KMS-11 (cell line): ENCODE results near the gene LTB.

Experiments
- H2AFZ ChIP-seq: fragments of 200-600 bp; sonication (generic); 2 replicates; pipeline ENCODE4 v1.6.1; 2016; ENCODE audit warnings: antibody characterized with exemption, mixed run types, low read depth
- H3K27ac ChIP-seq: fragments of 200-600 bp; sonication (generic); 2 replicates; pipeline ENCODE4 v1.6.1; 2016; ENCODE audit warnings: mild to moderate bottlenecking, mixed run types
- H3K27me3 ChIP-seq: fragments of 200-600 bp; sonication (generic); 2 replicates; pipeline ENCODE4 v1.6.1; 2017; ENCODE audit warnings: mild to moderate bottlenecking, low read depth, mixed run types, moderate library complexity; ENCODE audit not compliant: insufficient read depth
- H3K36me3 ChIP-seq: fragments of 200-600 bp; sonication (generic); 2 replicates; pipeline ENCODE4 v1.6.1; 2017; ENCODE audit warnings: mild to moderate bottlenecking, mixed run types; ENCODE audit not compliant: insufficient read depth
- H3K4me1 ChIP-seq: fragments of 200-600 bp; sonication (generic); 2 replicates; pipeline ENCODE4 v1.6.1; 2016; ENCODE audit warnings: mild to moderate bottlenecking, low read depth, mixed run types; ENCODE audit not compliant: poor library complexity, severe bottlenecking
- H3K4me2 ChIP-seq: fragments of 200-600 bp; sonication (generic); 2 replicates; pipeline ENCODE4 v1.7.0; 2016; ENCODE audit warnings: mild to moderate bottlenecking, mixed run types
- H3K4me3 ChIP-seq: fragments of 200-600 bp; sonication (generic); IDR thresholded peaks from 2 replicates; pipeline ENCODE4 v1.6.1; 2017; ENCODE audit warnings: low read depth, low read length, mixed read lengths; ENCODE audit not compliant: insufficient read depth
- H3K79me2 ChIP-seq: fragments of 200-600 bp; sonication (generic); 2 replicates; pipeline ENCODE4 v1.6.1; 2016; ENCODE audit warnings: low read depth, mixed run types; ENCODE audit not compliant: insufficient read depth
- H3K9ac ChIP-seq: fragments of 200-600 bp; sonication (generic); 2 replicates; pipeline ENCODE4 v1.6.1; 2016; ENCODE audit warnings: mild to moderate bottlenecking, mixed run types
- H4K20me1 ChIP-seq: fragments of 200-600 bp; sonication (generic); 2 replicates; pipeline ENCODE4 v1.6.1; 2016; ENCODE audit warnings: mild to moderate bottlenecking, mixed run types; ENCODE audit not compliant: insufficient read depth
- TF ChIP-seq, protein P1 (sequence below): fragments of 200-600 bp; sonication (generic); conservative IDR thresholded peaks from 2 replicates; pipeline ENCODE4 v1.6.1; 2017; ENCODE audit warnings: low read depth, mild to moderate bottlenecking, antibody characterized with exemption, low read length, moderate library complexity, mixed read lengths

Gene LTB

DNA sequence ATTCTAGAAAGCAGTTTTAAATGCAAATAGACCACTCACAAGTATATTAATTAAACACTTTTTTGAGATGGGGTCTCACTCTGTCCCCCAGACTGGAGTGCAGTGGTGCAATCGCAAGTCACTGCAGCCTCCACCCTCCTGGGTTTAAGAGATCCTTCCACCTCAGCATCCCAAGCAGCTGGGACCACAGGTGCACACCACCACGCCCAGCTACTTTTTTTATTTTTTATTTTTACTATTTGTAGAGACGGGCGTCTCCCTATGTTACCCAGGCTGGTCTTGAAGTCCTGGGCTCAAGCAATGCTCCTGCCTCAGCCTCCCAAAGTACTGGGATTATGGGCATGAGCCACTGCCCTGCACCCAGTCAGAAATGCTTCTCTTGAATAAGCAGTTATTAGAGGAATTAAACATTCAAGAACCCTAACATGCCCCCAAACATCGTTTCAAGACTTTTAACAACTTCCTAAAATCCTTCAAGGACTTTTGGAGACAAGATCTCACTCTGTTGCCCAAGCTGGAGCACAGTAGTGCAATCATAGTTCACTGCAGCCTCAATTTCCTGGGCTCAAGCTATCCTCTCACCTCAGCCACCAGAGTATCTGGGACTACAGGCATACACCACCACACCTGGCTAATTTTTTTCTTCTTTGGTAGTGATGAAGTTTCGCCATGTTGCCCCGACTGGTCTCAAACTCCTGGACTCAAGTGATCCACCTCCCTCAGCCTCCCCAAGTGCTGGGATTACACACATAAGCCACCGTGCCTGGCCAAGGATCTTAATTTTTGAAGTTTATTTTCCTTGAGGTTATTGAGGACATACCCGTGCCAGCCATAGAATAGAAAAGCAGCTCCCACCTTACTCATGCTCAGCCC, 50.2 kb downstream of the LTB start:
- no peak overlapping the region for H3K4me3 ChIP-seq
- peaks cover 8% of the 10 kb centered on the region; the same call in 1 of the 2 replicates for H3K36me3 ChIP-seq
- H3K27ac ChIP-seq: no peak overlapping the region
- no peaks in the 10 kb centered on the region for H3K27me3 ChIP-seq
- H3K4me2 ChIP-seq: no peak overlapping the region
- no peak overlapping the region for H3K9ac ChIP-seq
- peaks cover 13% of the 10 kb centered on the region; the same call in 1 of the 2 replicates for H3K79me2 ChIP-seq
- H3K4me1 ChIP-seq: no peaks in the 10 kb centered on the region
- TF ChIP-seq, protein P1, sequence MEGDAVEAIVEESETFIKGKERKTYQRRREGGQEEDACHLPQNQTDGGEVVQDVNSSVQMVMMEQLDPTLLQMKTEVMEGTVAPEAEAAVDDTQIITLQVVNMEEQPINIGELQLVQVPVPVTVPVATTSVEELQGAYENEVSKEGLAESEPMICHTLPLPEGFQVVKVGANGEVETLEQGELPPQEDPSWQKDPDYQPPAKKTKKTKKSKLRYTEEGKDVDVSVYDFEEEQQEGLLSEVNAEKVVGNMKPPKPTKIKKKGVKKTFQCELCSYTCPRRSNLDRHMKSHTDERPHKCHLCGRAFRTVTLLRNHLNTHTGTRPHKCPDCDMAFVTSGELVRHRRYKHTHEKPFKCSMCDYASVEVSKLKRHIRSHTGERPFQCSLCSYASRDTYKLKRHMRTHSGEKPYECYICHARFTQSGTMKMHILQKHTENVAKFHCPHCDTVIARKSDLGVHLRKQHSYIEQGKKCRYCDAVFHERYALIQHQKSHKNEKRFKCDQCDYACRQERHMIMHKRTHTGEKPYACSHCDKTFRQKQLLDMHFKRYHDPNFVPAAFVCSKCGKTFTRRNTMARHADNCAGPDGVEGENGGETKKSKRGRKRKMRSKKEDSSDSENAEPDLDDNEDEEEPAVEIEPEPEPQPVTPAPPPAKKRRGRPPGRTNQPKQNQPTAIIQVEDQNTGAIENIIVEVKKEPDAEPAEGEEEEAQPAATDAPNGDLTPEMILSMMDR: no peak
- no peak overlapping the region for H2AFZ ChIP-seq
- H4K20me1 ChIP-seq: peaks cover 10% of the 10 kb centered on the region

DNA sequence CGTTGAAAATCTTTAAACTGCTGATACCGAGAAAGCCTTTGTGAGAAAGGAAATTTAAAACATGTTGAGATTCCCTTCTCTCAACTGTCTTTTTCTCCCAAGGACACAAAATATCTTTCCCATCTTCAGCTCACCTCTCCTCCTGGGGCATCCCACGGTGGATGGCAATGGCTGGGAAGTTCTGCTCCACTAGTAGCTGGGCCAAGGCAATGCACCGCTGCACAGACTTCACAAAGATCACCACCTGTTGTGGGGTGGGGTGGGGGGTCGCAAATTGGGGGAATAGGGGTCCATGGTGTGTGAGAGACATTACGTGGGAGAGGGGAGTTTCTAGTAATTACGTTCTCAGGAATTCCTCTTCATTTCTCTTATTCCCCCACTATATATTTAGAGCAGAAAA, 51.1 kb downstream of the LTB start:
- Histone ChIP-seq H3K27me3 (no peaks in the 10 kb centered on the region), H3K9ac (no peak overlapping the region), H3K36me3 (peaks cover 3% of the 10 kb centered on the region; the same call in 1 of the 2 replicates), H3K79me2 (peaks cover 4% of the 10 kb centered on the region; the same call in 1 of the 2 replicates), H4K20me1 (peaks cover 6% of the 10 kb centered on the region; the same call in 1 of the 2 replicates), H2AFZ (no peak overlapping the region), H3K27ac (no peak overlapping the region), H3K4me2 (no peak overlapping the region), H3K4me3 (no peak overlapping the region), H3K4me1 (no peaks in the 10 kb centered on the region)
- TF ChIP-seq, protein P1: no peak

- TF ChIP-seq, protein P1: no peak
- Histone ChIP-seq H3K79me2 (no peaks in the 10 kb centered on the region; the same call in 1 of the 2 replicates), H3K4me2 (no peak overlapping the region), H4K20me1 (peaks cover 2% of the 10 kb centered on the region; the same call in 1 of the 2 replicates), H3K9ac (no peak overlapping the region), H3K27me3 (no peaks in the 10 kb centered on the region), H3K4me1 (no peaks in the 10 kb centered on the region), H3K27ac (no peak overlapping the region), H3K36me3 (no peaks in the 10 kb centered on the region), H3K4me3 (no peak overlapping the region), H2AFZ (no peak overlapping the region)
Measured at GRCh38 chr6:31530659-31531058, 51.6 kb downstream of the LTB start.
